H54 (cell line): ENCODE data around the gene CKAP5.

Experiments used
- DNase-seq: peaks from one replicate; pipeline ENCODE4 v3.0.0; 2011; ENCODE audit warnings: low spot score, mixed read lengths; ENCODE audit not compliant: insufficient read length
- FAIRE-seq: peaks from 3 replicates; lab custom pipeline; 2011; peaks lifted over from hg19 to GRCh38; lab: Jason Lieb, UNC
- POLR2A ChIP-seq: IDR thresholded peaks from 2 replicates; pipeline ENCODE4 v1.6.1; 2011; ENCODE audit warnings: low read depth, mild to moderate bottlenecking, low read length

Gene CKAP5

GRCh38 chr11:46874586-46874985 is 28.5 kb upstream of the CKAP5 start:
- FAIRE-seq (no peak), DNase-seq (no peak)
- TF ChIP-seq POLR2A, result no peak

DNA sequence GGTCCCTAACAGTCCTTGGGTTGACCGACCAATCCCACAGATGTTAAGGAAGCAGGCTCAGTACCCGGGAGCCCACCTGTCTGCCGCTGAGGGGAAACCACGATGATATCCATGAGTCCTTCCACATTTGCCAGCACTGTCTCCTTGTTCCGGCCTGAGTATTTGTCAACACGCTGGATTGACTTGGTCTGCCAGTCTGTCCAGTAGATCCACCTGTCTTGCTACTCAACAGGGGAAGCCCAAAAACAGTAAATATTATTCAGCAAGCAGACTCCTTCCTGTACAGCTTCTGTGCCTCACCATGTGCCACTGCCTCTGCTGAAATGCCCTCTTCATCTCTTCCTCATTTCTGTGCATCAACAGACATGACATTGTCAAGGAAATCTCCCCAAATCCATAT is 22.8 kb upstream of the CKAP5 start:
- FAIRE-seq, result no peak
- no peak for DNase-seq

DNA sequence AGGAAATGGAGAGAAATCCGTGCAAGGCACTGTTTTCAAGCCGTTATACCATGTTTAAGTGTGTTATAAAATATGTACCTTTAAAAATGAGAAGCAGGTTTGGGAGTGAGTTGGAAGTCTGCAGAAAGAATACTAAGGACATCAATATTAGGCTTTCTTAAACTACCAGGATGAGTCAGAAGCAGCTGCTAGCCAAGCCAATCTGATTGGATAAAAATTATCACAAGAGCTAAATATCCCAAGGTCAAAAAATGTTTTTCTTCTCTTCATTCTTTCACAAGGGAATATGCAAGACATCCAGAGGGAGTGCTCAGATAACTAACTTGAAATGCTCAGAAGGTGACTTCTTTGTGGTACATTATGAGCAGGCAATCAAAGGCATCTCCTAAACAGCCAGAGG is 19.3 kb upstream of the CKAP5 start:
- TF ChIP-seq POLR2A, result no peak
- DNase-seq, result no peak
- no peak for FAIRE-seq

More for the DNA sequence above, 22.8 kb upstream of the CKAP5 start:
- TF ChIP-seq POLR2A, result no peak

DNA sequence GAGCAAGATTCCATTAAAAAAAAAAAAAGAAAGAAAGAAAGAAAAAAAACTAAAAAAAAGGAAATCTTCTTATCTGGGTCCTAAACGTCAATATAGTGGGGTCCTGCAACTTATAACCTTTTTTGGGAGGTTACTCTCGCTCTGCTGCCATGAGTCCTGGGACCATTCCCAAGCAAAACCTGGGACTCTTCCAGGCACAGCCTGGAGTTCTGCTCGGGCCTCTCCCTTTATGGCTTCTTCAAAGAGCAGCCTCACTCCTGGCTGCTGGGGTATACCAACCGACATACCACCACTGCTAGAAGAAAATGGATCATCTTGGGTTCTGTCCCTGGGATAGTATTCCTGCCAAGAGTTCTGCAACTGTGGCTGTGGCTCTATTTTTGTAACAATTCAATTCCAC is 14.1 kb upstream of the CKAP5 start:
- DNase-seq (no peak), FAIRE-seq (no peak)
- TF ChIP-seq POLR2A, result no peak

DNA sequence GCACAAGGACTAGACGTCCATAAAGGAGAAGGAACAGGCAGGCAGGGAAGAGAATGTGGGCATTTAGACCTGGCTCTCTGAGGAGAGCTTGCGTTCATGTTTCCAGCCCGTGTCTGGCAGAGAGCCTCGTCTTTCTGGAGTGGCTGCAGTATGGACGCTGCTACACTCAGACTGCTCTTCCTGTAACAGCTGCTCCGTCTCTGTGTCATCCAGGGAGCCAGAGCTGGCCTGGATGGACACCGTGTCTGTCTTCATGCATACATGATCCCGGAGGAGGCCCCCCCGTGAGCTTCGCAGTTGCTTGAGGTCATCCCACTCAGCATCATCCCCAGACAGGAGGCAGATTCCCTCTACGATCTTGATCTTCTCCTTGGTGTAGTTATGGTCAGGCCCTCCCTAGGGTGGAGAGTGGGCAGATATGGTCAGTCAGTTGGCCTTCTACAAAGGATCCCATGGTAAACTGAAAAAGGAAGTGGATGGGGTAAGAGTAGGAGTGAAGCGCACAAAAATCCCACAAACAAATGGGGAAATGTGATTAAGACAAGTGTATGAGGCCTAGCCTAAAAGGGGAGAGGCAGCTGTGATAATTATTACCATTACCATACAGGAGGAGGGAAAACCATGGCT is 13.0 kb upstream of the CKAP5 start:
- no peak for TF ChIP-seq POLR2A
- no peak for FAIRE-seq
- DNase-seq, result no peak

DNA sequence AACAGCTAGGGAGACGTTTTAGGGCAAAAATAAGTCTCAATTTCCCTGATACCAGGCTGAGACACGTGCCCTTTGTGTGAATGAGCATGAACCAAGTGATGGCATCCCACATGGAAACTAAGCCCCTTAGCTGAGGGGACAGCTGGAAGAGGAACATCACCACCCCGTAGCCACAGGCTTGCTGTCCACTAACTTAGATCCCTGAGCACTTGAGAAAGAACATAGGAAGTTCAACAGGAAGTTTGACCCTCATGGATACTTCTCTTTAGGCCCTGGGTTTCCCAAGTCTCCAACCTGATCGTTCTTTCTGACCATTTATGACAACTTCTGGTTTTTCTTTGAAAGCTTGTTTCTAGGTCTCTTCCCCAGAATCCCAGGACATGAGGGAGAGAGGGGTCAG is 11.6 kb upstream of the CKAP5 start:
- DNase-seq (no peak), FAIRE-seq (no peak)
- no peak for TF ChIP-seq POLR2A

DNA sequence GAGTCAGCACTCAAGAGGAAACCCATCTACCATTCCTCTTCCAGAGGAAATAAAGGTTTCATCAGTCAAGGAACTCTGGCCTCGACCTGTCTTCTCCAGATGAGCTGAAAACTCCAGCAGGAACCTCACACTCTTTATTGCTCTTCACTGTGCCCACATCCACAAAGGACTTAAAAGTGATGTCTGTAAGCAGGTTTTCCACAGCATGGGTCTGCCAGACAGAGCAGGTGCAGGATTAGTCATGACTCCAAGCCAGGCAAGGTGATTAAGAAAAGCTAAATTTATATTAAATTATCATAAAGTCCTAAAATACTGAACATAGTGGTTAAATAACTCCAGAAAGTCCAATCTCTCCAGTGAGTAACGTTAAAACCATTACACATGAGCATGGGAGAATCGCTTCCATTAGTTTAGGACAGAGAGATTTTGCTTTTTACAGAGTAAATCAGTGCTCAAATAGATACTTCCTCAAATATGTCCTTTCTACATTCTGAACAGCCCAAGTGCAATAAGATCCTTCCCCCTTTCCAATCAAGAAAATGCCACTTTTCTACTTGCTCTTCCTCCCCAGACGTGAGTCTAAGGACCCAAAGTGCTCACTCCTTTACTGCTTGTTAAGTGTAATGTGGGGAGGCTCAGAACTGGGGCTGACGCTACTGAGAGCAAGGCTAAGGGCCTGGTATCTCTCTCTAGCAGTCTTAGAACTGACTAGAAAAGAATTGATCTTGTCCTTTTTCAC is 10.7 kb upstream of the CKAP5 start:
- no peak for TF ChIP-seq POLR2A
- FAIRE-seq, result no peak
- no peak for DNase-seq

DNA sequence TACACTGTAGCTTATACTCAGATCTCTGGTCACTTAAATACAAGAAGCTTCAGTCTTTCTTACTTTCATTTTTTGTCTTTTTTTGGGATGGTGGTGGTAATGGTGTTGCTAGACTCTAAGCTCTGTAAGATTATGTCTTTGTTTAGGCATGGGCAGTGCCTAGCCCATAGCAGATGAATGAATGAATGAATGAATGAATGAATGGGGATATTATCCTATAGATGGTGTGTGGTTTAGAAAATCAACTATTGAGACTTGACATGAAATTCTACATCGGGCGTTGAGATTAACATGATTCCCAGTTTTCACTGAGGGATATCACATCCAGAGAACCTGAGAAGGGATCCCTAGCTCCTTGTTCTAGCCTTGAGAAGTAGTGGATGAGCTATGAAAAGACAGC is 9.8 kb upstream of the CKAP5 start:
- no peak for FAIRE-seq
- no peak for TF ChIP-seq POLR2A
- DNase-seq, result no peak

- FAIRE-seq, result no peak
- DNase-seq, result no peak
- TF ChIP-seq POLR2A, result no peak
Observed at GRCh38 chr11:46855167-46855566, 9.1 kb upstream of the CKAP5 start.

DNA sequence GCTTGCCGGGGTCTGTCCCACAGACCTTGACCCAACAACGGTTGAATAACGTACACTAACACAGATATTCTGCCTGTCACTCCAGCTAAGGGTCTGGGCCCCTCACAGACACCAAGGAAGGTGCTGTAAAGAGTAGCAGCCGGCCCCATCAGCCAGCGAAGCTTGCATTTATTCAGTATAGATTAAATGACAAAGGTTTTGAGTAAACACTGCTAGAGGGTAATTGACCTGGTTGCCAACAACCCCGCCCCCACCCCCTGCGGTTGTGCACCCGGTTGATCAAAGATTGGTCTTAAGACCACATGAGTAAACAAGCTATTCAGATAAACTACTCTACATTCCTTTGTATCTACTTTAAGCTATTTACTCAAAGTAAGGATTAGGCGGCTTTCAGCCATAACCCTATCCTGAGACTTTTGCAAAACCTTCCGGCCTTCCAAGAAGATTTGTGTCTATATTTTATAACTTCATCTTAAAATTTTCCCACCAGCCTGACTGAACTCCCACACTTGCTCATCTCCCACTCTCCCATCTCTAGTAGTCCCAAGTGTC is 4.8 kb upstream of the CKAP5 start:
- TF ChIP-seq POLR2A, result no peak
- DNase-seq (no peak), FAIRE-seq (no peak)

GRCh38 chr11:46849631-46850030 is 3.6 kb upstream of the CKAP5 start:
- FAIRE-seq, result no peak
- TF ChIP-seq POLR2A, result no peak
- no peak for DNase-seq

DNA sequence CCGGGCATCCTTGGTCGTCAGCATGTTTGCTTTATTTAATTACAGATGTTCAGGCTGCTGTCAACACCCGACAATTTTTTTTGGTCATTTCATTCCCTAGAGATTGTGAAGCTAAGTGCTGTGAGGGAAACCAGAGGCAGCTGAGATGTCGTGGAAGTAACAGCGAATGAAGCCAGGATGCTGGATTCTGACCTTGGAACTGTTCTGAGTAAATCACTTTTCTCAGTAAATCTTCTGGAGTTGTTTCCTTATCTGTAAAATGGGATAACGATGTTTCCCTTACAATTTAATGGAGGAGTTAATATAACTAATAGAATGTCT is 390 bp upstream of the CKAP5 start:
- TF ChIP-seq POLR2A, result no peak
- FAIRE-seq (no peak), DNase-seq (no peak)

- FAIRE-seq (no peak), DNase-seq (no peak)
- TF ChIP-seq POLR2A, result no peak
Observed at GRCh38 chr11:46845440-46845739, 690 bp downstream of the CKAP5 start.

- no peak for DNase-seq
- TF ChIP-seq POLR2A, result no peak
- FAIRE-seq, result no peak
Observed at GRCh38 chr11:46840116-46840515, 6.0 kb downstream of the CKAP5 start.

DNA sequence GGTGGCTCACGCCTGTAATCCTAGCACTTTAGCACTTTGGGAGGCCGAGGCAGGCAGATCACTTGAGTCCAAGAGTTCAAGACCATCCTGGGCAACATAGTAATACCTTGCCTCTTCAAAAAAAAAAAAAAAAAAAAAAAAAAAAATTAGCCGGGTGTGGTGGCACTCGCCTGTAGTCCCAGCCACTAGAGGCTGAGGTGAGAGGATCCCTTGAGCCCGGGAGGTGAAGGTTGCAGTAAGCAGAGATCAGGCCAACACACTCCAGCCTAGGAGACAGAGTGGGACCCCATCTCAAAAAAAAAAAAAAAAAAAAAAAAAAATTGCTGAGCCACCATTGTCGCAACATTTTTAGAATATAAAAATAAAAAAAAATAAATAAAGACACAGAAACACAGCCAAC is 7.6 kb downstream of the CKAP5 start:
- DNase-seq, result no peak
- FAIRE-seq, result no peak

DNA sequence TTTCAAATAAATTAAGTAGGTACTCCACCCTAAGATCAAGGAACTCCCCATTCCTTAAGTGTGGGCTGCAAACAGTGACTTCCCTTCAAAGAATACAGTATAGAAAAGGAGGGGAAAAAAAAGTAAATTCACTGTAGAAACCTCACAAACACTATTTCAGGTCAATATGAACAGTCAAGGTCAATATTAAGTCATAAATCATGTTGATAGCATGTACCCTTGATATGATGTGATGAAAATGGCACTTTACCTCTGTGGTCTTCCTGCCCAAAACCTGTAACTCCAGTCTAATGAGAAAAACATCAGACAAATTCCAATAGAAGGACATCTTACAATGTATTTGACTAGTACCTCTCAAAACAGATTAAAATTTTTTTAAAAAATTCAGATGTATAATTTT is 8.2 kb downstream of the CKAP5 start:
- FAIRE-seq, result no peak
- DNase-seq, result no peak
- no peak for TF ChIP-seq POLR2A

More for the DNA sequence above, 7.6 kb downstream of the CKAP5 start:
- no peak for TF ChIP-seq POLR2A
